NT2/D1 (cell line): ENCODE results near the gene PPM1H.

Experiments used
- DNase-seq: peaks from one replicate; pipeline ENCODE4 v3.0.0-alpha.2; 2011; ENCODE audit warnings: low read depth, low spot score
- H3K27me3 ChIP-seq: 2 replicates; pipeline ENCODE4 v1.6.0; 2011; ENCODE audit warnings: mild to moderate bottlenecking; ENCODE audit not compliant: insufficient read length, insufficient read depth
- H3K36me3 ChIP-seq: 2 replicates; pipeline ENCODE4 v1.6.1; 2011; ENCODE audit warnings: mild to moderate bottlenecking, low read length, mixed read lengths; ENCODE audit not compliant: insufficient read depth, insufficient read length
- H3K4me1 ChIP-seq: 2 replicates; pipeline ENCODE4 v1.5.1; 2011; ENCODE audit not compliant: insufficient read depth, insufficient read length
- H3K4me3 ChIP-seq: 2 replicates; pipeline ENCODE4 v1.5.1; 2011; ENCODE audit warnings: low read depth; ENCODE audit not compliant: insufficient read length
- H3K9ac ChIP-seq: 2 replicates; pipeline ENCODE4 v1.6.0; 2011; ENCODE audit warnings: low read depth; ENCODE audit not compliant: insufficient read length
- H3K9me3 ChIP-seq: 2 replicates; pipeline ENCODE4 v1.5.1; 2011; ENCODE audit warnings: mild to moderate bottlenecking, low read length; ENCODE audit not compliant: insufficient read depth
- SUZ12 ChIP-seq: IDR thresholded peaks from 2 replicates; pipeline ENCODE4 v1.6.1; 2011; ENCODE audit not compliant: insufficient read length, insufficient read depth; ENCODE audit errors: extremely low read depth
- YY1 ChIP-seq: IDR thresholded peaks from 2 replicates; pipeline ENCODE4 v1.6.1; 2011; ENCODE audit not compliant: insufficient read length, insufficient read depth
- ZNF274 ChIP-seq: IDR thresholded peaks from 2 replicates; pipeline ENCODE4 v1.6.1; 2011; ENCODE audit warnings: mild to moderate bottlenecking, low read depth, low read length

PPM1H gene

DNA sequence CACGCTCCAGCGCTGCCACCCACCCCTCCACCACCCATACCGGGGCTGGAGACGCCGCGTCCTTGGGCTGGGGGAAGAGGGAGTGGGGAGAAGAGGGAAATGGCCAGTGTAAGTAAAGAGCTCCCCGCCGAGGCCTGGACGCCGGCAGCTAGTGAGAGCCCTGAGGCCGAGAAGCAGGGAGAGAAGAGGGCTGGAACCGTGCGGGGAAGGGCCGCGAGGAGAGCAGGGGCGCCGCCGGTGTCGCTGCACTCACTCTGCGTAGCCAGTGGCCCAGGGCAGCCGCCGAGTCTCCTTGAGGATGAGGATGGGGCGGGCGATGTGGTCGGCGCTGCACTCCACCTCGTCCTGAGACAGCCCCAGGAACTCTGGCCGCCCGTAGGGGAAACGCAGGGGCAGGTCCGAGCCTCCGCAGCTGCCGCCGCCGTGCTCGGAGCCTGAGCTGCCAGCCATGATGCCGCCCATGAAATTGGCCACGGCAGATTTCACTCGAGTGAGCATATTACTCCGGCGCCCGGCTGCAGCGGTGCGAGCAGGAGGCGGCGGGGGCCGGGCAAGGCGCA, 631 bp downstream of the PPM1H start:
- H3K9ac ChIP-seq, result peak overlapping the region; percentile 90
- H3K4me1 ChIP-seq, result no peaks in the 10 kb centered on the region
- peak overlapping the region; percentile 83 for H3K4me3 ChIP-seq
- no peak for TF ChIP-seq SUZ12
- H3K9me3 ChIP-seq, result no peaks in the 10 kb centered on the region
- peak; percentile 28 for DNase-seq
- peaks cover 18% of the 10 kb centered on the region for H3K27me3 ChIP-seq
- H3K36me3 ChIP-seq, result no peaks in the 10 kb centered on the region

DNA sequence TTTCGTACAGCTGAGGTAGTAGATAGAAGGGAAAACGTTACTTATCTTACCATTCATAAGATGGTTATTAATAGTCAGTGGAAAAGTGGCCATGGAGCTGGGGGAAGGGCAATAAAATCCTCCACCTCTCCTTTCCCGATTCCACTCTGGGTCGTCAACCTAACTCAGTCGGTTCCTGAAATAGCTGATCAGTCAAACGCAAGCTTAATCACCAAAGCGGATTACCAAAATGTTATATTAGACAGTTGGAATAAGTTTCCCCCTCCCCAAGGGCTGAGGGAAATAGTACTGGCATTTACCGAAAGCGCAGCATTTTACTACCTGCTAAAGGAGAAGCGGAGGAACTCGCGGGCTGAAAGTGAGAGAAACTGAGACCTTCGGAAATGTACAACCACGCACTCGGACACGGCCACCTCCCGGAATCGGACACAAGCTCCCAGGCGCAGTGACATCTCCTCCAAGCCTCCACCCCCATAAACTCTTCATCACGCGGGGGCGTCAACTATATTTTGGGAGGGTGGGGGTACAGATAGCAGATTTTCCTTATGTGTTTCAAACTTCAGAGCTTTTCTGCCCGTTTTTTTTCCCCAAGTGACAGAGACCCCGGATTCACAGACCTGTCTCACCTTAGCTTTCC, 1.2 kb downstream of the PPM1H start:
- no peak for DNase-seq
- H3K9me3 ChIP-seq, result no peaks in the 10 kb centered on the region
- H3K9ac ChIP-seq, result peak overlapping the region; percentile 90
- H3K27me3 ChIP-seq, result peaks cover 18% of the 10 kb centered on the region
- H3K4me1 ChIP-seq, result no peaks in the 10 kb centered on the region
- H3K4me3 ChIP-seq, result peak overlapping the region; percentile 83
- no peak for TF ChIP-seq ZNF274
- no peak for TF ChIP-seq YY1
- TF ChIP-seq SUZ12, result no peak
- H3K36me3 ChIP-seq, result no peaks in the 10 kb centered on the region

DNA sequence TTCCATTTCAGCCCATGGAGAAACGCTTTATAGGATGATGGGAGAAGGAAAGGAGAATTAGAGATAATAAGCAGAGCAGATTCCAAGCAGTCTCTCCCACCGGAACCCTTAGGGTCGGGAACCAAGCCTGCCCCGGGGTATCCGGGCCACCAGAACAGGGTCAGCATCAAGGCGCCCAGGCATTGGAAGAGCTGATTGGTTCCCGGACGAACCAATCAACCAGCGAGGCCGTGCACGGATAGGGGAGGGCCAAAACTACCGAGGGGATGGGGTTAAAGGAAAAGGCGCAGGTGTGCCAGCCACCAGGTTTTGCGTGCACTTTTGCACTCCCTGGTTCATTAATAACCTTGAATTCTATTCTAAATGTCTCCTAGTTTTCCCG, 1.7 kb downstream of the PPM1H start:
- Histone ChIP-seq H3K9me3 (no peaks in the 10 kb centered on the region), H3K4me3 (peak overlapping the region; percentile 83), H3K9ac (peak overlapping the region; percentile 90), H3K27me3 (peaks cover 18% of the 10 kb centered on the region), H3K4me1 (no peaks in the 10 kb centered on the region), H3K36me3 (no peaks in the 10 kb centered on the region)
- no peak for DNase-seq
- no peak for TF ChIP-seq SUZ12
- TF ChIP-seq ZNF274, result no peak
- TF ChIP-seq YY1, result no peak

DNA sequence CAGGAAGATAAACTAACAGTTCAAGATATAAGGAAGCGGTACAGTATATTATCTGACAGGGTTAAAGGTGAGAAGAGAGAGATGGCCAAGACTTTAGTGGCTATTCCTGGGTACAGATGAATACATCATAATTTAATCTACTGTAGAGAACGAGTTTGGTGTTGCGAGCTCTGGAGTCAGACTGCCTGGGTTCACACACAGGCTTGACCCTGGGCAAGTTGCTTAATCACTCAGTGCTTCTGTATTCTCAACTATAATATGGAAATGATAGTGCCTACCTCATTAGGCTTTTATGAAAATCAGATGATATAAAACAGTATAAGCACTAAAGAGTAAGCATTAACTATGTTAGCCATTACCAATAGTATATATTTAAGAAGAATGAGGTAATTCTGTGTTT, 3.5 kb downstream of the PPM1H start:
- H3K4me1 ChIP-seq, result no peaks in the 10 kb centered on the region
- no peaks in the 10 kb centered on the region for H3K9me3 ChIP-seq
- TF ChIP-seq ZNF274 (no peak), SUZ12 (no peak), YY1 (no peak)
- no peak overlapping the region for H3K9ac ChIP-seq
- peaks cover 18% of the 10 kb centered on the region for H3K27me3 ChIP-seq
- no peak for DNase-seq
- H3K36me3 ChIP-seq, result no peaks in the 10 kb centered on the region
- H3K4me3 ChIP-seq, result no peak overlapping the region

DNA sequence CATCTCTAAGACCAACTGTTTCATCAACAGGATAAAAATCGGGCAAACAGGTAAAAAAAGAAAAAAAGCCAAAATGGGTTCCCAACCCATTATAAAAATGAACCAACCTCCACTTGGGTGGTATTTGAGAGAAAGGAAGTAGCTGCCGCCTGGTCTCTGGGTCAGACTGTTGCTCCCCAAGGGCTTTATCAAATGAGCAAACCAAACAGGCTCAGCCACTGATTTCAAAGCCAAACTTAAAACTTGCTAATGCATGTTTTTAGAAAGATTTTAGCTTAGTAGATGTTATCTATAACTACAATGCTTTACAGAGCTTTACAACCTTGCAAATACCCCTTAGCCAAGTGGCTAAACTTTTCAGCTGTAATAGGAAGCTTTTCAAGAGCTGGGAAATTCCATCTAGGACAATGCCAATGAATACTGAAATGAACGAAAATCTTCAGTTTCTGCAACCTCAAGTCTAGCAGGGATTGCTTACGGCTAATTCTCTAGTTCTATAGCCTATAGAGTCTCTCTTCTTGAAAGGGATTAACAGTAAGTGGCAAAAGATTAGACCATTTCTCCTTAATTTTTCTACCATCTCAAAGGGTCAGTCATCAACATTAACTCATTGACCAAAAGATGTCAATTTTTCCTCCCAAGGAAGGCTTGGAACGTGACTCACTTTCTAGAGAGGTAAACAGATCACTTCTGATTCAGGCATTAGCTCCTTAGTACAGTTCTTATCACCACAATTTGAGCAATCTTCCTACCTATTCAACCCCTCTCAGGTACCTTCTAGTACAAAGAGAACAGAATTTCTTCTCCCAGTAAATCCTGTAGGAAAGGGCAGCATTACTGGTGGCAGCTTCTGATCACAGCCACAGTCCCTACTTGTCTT, 4.2 kb downstream of the PPM1H start:
- Histone ChIP-seq H3K4me1 (no peaks in the 10 kb centered on the region), H3K9ac (no peak overlapping the region), H3K9me3 (no peaks in the 10 kb centered on the region), H3K27me3 (peaks cover 17% of the 10 kb centered on the region), H3K4me3 (no peak overlapping the region), H3K36me3 (peaks cover 1% of the 10 kb centered on the region)
- no peak for DNase-seq
- TF ChIP-seq YY1 (no peak), ZNF274 (no peak), SUZ12 (no peak)

DNA sequence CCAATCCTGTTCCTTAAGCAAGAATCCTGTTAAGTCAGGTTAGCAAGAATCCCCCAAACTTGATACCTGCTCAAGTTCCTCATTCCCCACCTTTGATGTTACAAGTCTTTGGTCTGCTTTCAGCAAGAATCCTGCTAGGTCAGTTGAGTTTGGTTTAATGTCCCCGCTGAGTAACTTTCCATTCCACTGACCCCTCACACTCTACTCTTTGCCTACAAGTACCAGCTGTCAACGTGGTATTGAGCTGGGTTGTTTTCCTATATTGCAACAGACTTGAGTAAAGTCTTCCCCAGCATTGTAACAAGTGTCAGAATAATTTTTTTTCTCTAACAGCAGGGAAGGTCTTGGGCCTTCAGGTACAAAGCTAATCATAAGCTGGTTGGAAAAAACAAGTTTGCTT, 6.3 kb downstream of the PPM1H start:
- Histone ChIP-seq H3K4me1 (no peaks in the 10 kb centered on the region), H3K4me3 (no peak overlapping the region), H3K36me3 (peaks cover 2% of the 10 kb centered on the region), H3K9me3 (no peaks in the 10 kb centered on the region), H3K9ac (no peak overlapping the region), H3K27me3 (peaks cover 6% of the 10 kb centered on the region)
- TF ChIP-seq YY1, result no peak
- TF ChIP-seq ZNF274, result no peak
- TF ChIP-seq SUZ12, result no peak
- DNase-seq, result no peak

DNA sequence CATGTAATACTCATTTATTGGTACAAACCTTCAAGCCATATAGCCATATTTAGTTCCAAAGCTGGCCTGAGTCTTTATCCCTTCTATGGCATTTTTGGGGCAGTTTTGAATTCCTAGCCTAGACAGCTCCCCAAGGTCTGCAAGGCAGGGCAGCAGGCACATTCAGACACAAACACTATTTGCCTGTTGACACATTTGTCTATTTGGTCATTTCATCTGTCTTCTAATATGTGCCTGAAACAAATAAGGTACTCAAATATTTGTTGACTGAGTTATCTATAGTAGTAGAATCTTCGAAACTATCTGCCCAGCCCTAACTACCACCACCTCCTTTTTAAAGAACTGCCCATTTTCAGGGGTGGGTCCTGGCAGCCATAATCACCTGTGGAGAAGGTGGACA, 9.3 kb downstream of the PPM1H start:
- Histone ChIP-seq H3K4me3 (no peak overlapping the region), H3K36me3 (peaks cover 2% of the 10 kb centered on the region), H3K9me3 (no peaks in the 10 kb centered on the region), H3K9ac (no peak overlapping the region), H3K4me1 (no peaks in the 10 kb centered on the region), H3K27me3 (no peaks in the 10 kb centered on the region)
- TF ChIP-seq YY1 (no peak), SUZ12 (no peak)
- DNase-seq, result no peak
